ENCODE measurements around the gene ASS1.

DNA sequence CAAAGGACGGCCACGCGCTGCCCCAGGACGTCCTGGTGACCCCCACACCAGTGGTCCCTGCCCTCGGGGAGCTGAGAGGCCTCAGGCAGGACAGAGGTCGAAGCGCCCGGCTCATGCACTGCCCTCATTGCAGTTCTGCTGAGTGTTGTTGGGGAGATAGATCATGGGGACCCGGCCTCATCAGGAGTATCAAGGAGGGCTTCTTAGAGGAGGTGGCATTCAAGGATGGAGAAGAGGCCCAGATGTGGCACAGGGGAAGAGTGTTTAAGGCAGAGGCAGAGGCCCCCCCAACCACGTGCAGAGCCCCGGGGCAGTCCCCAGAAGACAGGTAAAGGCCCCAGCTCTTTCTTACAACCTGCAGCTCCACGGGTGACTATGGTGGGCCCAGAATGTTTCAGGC lies 26.2 kb downstream of the ASS1 start:
- TF ChIP-seq, protein P1, sequence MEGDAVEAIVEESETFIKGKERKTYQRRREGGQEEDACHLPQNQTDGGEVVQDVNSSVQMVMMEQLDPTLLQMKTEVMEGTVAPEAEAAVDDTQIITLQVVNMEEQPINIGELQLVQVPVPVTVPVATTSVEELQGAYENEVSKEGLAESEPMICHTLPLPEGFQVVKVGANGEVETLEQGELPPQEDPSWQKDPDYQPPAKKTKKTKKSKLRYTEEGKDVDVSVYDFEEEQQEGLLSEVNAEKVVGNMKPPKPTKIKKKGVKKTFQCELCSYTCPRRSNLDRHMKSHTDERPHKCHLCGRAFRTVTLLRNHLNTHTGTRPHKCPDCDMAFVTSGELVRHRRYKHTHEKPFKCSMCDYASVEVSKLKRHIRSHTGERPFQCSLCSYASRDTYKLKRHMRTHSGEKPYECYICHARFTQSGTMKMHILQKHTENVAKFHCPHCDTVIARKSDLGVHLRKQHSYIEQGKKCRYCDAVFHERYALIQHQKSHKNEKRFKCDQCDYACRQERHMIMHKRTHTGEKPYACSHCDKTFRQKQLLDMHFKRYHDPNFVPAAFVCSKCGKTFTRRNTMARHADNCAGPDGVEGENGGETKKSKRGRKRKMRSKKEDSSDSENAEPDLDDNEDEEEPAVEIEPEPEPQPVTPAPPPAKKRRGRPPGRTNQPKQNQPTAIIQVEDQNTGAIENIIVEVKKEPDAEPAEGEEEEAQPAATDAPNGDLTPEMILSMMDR (IDR thresholded peaks at IDR 0.05), result no peak
- TF ChIP-seq EZH2 (IDR thresholded peaks at IDR 0.05; ENCODE audit: borderline replicate concordance, insufficient read depth, low read depth, low read length, poor library complexity, severe bottlenecking), result no peak
